ENCODE measurements around the gene C4orf50.

Gene C4orf50

DNA sequence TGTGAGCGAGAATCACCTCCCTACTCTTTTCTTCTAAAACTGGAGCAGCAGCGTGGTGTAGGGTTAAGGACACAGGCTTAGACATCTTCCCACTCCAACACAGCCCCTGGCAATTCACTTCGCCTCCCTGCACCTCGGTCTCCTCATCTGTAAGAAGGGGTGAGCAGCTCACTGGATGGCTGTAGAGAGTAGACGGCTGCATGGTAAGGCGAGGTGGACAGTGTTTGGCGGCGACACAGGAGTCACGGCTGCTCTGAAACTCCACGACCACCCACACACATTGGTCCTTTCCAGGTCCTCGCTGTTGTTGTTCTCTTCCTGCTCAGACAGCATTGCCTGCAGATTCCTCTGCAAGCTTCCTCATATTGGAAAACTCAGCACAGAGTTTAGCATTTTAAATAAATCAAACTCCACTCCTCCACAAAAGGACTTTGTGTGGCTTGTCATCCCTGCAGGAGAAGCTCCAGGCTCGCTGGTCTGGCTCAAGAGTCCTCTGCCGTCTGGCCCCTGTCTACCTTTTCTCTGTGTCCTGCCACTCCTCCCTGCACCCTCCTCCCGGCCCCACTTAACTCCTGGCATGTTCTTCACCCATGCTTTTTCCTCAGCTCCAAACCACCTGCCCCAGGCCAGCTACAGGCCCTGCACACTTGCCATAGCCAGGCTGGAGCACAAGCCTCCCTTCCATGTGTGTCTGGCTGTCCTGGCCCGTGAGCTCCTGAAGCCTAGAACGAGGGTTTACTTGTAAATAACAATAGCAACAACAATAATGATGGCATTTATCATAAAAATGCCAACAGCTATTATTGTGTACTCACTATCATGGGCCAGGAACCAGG, 84.0 kb downstream of the C4orf50 start:
- DNase-seq: no peak

DNA sequence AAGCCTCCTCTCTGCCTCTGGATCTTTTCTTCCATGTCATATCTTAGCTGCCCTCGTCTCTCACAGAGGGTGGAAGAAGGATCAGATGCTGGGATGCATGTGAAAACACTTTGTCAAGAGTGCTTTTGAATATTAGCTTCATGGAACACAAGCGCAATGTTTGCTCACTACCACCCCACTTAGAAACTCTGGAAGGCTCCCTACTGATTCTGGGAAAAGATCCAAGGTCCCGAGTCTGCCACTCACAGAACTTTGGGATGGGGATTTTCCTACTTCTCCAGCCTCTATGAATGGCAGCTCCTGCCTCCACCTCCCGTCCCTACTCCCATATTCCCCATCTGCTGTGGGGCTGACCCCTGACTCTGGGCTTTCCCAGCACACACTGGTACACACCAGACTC, 85.1 kb downstream of the C4orf50 start:
- DNase-seq: no peak

DNA sequence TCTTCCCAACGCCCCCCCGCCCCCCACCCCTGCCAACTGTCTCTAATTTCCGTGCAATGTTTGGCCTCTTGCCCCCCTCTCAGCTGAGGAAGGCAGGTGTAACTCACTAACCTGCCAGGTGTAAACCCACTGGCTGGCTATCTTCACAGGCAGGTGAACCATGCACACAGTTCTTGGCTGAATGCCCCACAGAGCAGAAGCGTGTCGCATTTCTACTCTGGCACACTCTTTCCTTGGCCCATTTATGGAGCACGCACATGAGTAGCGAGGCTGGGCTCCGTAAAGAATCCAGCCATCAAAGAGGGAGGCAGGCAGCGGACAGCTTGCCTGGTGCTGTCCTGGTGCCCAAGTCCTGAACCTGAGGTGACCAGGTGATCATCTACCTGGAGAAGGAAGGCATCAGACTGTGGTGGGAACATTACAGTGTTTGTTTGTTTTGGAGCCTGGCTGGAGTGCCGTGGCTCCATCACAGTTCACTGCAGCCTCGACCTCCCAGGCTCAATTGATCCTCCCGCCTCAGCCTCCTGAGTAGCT, 86.1 kb downstream of the C4orf50 start:
- no peak for DNase-seq

DNA sequence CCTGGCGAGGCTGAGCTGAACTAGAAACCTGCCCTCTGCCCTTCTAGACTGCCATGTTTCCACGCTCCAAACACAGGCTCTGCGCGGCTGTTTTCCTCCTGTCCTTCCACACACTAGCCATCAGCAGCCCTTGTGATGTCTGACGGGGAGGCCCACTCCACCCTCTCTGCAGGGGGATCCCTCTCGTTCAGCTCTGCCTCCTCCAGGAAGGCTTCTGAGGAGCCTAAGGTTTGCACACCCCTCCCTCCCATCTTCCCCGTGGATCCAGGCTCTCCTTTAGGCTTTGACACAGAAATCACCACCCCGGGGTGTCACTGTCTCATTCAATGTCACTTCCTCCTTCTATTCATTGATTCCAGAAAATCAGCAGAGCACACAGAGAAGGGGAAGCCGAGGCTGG, 86.7 kb downstream of the C4orf50 start:
- DNase-seq: no peak

DNA sequence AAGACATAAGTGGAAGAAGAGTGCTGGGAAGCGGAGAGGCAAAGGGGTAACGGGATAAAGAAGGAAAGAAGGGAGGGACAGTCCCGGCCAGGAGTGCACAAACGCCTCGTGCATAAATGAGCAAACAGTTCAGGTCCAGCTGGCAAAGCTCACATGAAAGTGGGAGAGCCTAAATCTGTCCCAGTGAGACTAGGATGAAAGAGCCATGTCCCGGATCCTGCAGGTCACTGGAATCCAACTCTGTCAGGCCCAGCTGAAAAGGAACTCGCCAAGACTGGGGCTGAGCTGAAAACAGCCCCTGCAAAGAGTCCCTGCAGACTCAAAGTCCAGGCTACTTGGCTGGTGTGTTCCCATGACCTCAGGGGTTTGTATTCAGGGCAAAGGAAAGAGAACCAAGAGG, 87.4 kb downstream of the C4orf50 start:
- DNase-seq: no peak

DNA sequence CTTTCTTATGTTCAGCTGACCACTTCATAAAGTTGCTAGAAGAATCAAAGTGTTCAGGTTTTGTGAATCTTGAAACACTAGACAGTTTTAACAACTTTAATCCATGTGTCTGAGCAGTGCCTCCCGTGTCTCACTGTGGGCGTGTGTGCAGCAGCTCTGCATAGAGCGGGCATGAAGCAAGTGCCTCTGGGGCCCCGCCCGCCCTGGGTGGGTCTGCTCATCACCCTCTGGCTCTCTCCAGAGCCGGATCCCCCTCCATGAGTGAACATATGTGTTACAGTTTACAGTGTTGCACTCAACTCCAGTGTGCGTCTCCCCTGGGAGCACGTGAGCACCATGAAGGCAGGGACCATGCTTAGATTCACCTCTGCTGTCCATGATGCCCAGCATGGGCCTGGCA, 87.8 kb downstream of the C4orf50 start:
- no peak for DNase-seq

DNA sequence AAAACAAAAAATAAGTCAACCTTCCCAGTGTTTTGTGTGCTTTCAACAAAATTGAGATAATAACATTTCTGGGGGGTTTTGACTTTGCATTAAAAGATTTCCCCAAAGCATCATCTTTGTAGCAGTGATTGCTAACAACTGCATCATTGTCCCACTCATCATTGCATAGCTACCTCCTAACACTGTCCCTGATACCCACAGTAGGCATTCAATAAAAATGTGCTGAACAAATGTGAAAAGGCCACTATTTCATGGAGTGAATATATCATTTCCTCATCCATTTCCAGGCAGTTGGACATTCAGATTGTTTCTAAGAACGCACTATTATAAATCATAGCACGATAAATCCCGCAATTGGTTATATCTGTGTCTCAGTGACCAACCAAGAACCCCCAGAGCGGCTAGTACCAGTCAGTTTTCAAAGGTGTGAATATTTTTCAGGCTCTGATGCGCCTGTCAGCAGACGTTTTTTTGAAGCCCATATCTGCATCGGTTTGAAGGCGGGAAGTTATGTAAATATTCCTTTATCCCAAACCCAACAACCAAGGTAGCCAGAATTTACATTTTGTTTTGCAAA, 89.3 kb downstream of the C4orf50 start:
- no peak for DNase-seq

DNA sequence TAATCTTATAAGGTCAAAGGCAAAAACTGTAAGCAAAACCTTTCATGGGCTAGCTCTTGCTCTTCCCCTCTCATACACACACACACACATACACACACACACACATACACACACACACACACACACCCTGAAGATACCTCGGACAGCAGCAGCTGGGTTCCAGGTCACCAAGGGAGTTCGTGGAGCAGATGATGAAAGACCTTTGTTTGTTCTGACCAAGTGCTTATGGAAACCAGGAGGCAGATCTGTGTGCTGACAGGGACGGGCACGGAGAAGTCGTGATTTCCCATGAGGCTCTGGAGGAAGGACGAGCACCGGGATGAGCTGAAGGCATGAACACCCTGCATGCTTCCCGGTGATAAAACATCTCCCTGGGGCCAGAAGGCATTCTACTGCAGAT, 90.0 kb downstream of the C4orf50 start:
- DNase-seq: no peak

DNA sequence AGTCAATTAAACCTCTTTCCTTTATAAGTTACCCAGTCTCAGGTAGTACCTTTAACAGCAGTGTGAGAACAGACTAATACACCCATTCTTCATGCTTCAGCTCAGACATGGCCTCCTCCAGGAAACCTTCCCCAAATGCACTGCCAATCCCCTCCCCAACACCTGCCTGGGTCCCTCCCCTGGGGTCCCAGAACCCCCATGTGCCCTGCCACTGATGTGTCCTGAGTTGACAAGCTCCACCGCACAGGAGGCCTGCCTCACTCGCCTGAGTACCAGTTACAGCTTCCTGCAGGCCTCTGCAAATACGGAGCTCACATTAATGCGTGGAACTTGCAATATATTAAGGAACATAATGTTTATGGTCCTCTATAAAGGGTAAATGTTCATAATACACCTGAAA, 90.5 kb downstream of the C4orf50 start:
- no peak for DNase-seq

DNA sequence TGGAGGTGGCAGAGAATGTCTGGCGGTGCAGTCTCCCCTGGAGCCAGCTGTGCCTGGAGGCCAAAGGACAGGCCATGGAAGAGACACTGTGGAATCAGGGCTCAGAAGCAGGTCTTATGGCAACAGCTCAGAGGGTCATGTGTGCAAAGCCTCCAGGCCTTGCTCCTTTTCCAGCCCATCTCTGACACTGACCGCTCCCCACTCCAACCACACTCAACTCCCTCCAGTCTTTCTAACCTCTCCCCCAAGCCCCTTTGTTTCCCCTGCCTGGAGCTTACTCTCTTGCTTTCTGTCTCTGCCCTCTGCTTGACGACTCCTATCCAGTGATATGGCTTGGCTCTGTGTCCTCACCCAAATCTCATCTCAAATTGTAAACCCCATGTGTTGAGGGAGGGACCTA, 91.1 kb downstream of the C4orf50 start:
- no peak for DNase-seq

DNA sequence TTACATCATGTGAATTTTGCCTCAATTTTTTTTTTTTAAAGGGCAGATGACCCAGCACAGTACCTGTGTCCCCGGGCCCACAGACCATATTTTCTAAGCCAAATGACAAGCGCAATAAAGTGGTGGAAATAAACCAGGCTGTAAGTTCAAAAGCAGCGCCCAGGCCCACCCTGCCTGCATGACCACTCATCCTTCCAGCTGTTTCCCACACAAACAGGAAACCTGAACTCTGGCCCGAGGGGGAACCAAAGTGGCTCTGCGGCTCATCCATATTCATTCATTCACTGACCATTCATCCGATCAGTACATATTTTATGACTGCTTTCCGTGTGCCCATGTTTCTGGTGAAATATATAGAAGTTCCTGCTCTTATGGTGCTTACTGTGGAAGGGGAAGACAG, 91.6 kb downstream of the C4orf50 start:
- DNase-seq: no peak

DNA sequence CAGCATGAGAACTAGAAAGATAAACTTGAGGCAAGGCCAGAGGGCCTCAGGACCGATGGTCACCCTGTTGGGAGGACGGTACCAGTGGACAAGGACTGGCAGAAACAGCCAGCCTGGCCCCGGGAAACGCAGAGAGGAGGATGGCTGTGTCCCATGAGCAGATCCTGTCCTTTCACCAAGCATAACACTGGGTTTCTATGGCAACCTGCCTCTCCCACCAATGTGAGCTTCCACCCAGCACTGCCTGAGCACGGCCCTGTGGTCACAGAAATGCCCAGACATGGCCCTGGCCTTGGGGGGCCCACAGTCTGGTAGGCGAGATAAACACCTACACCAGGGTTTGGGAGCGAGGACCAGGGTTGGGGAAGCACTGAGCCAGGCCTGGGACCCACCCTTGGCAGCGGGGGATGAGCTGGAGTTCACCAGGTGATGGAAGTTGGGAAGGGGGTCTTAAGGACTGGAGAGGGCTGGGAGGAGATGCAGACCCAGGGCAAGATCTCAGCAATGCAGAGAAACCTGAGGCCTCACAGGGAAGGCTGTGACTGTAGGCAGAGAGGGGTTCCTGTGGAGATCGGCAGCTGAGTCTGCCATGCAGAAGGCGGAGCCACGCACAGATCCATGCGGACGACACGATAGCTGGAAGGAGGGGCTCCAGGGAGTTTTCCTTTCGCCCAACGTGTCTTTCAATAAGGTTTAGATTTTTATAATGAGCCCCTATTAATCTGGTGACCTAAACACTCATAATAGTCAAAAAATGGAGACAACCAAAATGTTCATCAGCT, 92.6 kb downstream of the C4orf50 start:
- no peak for DNase-seq

DNA sequence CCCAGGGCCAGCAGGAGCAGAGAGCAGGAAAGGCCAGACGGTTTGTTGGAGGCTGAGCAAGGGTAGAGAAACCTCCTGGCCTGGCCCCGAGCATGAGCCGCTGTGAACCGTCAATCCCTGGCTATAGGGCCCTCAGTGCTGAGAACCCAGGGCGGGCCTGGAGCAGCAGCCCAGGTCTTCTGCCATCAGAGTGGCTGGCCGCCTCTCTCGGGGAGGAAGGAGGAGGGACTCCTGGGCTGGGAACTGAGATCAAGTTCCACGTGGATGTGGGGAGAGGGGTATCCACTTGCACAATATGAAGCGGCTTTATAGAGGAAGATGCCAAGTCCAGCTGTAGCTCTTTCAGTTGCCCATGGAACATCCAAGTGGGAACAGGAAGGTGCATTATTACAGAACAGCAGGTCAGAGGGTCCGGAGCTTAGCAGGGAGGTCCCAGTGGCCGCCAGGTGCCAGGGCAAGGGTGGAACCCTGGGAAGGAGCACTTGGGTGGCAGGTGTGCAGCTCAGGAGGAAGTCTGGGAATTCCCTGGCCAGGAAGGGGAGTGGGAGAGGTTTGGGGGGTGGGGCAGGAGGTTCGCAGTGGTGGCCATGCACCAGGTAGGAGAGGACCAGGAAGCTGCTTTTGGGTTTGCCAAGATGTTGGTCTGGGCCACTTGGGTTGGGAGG, 93.6 kb downstream of the C4orf50 start:
- no peak for DNase-seq

DNA sequence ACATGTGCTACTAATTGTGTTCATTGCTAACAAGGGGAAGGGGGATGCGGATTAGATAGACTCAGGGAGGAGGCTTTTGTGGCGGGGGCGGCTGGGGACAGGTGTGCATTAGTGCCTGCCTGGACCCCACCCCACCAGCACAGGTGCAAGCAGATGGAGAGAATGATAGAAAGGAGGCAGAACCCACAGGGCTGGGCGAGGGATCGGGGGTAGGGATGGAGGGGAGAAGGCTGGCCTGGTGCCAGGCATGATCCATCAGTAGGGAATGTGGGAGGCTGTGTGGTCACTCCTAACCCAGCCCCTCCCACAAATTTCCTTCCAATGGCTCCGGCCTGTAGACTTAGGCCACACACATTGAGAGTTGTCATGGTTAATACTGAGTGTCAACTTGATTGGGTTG, 94.9 kb downstream of the C4orf50 start:
- DNase-seq: no peak

DNA sequence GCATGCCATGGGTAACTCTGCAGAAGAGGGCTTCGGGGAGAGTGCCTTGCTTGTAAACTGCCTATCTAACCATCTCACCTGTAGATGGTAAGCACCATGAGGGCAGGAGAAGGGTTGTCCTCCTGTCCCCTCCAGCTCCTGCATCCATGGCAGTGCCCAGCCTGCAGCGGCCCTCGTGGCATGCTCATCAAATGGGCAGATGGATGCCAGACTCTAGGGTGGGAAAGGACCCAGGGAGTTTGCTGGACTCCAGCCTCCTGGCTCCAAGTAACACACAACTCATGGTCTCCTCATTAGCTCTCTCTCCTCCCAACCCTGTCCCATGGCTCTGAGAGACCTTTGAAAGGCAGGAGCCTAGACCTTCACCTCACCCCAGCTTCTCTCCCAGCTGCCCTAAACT, 95.7 kb downstream of the C4orf50 start:
- DNase-seq: no peak

DNA sequence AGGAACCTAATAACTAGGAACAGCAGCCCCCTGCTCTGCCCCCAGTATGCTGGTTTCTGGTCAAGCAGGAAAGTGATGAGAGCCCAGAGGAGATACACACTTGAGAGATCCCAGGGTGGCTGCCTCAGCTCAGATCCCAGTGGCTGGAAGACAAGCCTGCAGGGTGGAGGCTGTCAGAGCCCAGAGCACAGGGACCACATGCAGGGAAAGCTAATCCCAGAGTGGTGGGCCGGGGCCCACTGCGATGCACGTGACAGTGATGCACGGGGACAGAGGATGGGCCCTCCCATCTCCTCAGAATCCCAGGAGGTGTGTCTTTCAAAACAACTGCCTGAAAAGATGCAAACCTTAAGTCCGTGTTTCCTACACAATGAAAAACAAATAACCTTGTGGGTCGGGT, 96.2 kb downstream of the C4orf50 start:
- DNase-seq: no peak

DNA sequence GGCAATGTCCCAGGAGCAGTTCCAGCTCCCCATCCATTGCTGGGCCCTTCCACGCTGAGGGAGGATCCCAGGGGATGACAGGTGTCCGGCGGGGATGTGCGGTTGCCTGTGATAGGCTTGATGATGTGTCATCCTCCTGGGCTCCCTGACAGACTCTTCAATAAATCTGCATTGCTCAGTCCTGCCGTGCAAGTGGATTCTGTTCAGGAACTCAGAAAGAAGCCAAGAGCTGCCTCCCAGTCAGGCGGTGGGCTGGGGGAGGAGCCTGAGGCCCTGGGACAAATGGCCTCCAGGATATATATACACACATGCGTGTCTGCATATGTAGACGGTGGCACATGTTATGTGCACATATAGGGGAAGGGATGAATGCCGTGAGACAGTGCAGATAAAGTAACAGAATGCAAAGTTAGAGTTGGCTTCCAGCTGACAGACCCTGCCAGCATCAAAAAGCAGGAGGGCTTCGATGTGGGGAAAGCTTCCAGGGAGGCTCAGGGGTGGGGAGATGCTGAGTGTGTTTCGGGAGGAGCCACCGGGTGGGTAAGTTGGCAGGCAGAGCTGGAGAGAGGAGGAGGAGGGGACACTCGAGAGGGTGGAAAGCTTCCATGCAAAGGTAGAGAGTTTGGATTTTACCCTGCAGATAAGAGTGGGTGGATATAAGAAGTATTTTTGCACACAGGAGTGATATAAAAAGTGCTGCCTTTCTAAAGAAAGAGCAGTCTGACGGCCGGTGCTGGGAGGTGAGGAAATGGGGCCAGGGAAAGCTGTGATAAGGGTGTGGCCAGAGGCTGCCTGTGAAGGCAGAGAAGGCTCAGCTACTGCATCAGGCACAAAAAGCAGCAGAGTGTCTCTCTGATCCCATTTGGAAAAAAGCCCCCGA, 96.9 kb downstream of the C4orf50 start:
- DNase-seq: no peak

DNA sequence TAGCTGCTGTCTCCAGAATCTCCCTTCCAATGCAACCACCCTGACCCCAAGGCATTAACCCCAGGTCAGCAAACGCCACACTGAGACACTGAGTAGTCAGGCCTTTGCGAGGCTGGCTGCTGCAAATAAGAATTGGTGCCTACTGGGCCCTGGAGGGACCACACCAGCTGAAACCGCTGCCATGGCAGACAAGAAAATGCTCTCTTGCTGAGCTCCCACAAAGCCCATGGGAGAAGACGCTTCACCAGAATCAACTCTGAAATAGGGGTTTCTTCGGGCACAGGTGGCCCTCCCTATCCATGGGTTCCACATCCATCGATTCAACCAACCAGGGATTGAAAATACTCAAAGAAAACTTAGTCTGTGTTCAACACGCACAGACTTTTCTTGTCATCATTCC, 98.7 kb downstream of the C4orf50 start:
- no peak for DNase-seq

DNA sequence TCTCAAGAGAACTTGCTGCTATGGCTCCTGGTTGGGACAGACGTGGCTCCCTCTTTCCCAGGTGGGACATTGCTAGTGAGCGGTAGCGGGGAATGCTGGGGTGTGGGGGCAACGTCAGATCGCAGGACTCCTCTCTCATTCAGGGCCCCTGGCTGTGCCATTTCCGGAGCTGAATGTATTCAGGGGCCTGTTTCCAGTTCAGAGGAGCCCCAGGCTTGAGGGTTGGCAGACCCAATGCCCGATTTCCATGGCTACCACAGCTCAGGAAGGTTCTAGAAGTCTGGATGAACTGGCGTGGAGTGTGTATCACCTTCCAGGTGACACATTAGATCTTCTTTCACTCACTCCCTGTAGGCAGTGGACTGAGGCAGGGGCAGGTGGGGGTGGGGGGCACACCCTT, 99.2 kb downstream of the C4orf50 start:
- no peak for DNase-seq

DNA sequence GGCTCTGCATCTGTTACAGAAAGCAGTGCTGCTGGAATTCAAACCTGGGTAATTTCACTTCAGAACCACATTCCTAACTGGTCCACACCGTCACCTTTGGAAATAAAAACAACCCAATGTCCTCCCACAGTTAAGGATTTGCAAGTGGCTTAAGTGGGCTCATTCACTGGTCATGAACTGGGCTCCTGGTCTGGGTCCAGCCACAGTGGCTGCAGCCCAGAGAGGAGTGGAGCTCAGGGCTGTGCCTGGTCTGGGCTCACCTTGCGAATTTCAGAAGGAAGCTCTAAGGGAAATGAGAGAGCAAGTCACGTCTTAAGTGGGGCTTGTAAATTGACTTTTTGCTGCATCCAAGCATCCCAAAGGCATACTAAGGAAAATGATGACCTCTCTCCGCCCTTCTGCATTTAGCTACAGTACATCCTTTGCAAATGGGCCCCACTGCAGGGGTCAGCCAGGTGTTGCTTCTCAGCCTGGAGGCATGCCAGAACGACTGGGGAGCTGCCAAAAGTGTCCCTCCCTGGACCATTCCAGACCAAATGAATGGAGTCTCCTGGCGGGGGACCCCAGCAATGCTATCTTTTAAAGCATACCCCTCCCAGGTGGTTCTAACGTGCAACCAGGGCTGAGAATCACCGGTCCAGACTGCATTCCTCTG, 99.8 kb downstream of the C4orf50 start:
- DNase-seq: no peak

DNA sequence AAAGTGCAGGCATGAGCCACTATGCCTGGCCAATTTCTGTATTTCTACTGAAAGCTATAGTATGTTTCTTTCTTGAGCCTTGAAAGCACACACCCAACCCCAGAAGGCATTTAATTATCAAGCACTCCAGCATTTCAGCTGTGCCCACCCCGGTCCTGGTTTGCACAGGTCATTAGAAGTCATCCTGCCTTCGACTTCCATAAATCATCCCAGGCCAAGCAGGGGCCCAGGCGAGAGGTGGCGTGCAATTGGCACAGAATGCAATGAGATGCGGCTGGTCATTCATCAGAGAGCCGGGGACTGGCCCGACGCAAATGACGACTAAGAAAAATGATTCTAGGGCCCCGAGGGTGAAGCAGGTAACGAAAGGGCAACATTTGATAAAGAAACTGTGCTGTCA, 100.6 kb downstream of the C4orf50 start:
- DNase-seq: no peak

DNA sequence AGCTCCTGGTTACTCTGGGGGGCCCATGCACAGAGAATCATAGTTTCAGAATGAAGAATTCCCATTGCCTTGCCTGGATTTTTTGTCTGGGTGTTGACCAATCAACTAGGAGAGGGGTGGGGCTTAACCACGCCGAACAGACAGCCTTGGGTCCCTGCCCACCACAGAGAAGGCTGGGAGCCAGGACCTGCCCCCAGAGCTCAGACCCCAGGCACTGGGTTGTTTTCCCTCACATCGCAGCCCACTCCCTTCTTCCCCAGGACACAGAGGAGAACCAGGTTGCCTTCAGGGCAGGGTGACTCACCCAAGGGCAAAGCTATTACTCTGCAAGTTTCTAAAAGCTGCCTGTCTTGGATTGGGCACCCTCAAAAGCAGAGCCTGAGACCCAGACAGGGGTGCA, 102.0 kb downstream of the C4orf50 start:
- no peak for DNase-seq
